COR-L47 (cell line): Measurements from ENCODE around the gene PLEKHM2.
"Not testable (repeated sequence)": the region's sequence is repeated elsewhere in the genome, so short reads cannot be mapped to it uniquely, and the experiment has no call there.

Source experiments
- DNase-seq: peaks from one replicate; lab custom pipeline; 2025; lab: John Stamatoyannopoulos, UW

Gene PLEKHM2

DNA sequence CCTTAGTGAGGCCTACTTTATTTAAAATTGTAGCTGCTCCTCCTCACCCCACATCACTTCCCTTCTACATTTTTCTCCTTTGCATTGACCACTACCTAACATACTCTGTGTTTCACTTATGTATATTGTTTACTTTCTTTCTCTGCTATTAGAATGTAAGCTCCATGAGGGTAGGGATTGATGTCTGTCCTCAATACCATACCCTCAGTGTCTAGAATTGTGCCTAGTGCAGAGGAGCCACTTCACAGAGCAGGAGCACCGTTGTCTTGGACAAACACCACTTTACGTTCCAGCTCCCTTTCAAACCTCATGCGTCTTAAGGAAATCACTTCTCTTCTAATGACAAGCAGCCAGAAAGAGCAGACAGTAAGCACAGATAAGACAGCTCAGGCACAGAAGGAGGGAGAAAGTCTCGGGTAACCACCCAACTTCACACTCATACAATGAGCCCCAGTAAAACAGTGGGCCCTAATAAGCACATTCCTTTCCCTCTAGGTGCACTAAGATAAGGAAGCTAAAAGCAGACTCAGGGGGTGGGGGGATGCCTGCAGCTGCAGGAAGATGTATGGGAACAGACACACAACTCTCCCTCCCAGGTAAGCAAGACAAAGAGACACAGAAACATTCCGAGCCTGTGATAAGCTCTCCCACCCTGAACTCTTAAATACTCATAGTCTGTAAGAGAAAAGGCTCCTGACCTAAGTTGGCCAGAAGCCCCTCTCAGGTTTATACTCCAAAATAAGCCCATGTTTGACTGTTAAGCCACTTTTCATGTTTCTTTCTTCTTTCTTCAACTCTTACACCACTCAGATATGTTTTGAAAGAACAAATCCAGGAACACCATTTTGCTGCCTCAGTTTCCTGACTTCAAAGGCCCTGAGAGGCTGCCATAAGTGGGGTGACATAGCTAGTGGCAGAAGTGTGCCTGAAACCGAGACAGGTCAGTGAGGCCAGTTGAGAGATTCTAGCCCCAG is 7.1 kb upstream of the PLEKHM2 start:
- DNase-seq = no peak

DNA sequence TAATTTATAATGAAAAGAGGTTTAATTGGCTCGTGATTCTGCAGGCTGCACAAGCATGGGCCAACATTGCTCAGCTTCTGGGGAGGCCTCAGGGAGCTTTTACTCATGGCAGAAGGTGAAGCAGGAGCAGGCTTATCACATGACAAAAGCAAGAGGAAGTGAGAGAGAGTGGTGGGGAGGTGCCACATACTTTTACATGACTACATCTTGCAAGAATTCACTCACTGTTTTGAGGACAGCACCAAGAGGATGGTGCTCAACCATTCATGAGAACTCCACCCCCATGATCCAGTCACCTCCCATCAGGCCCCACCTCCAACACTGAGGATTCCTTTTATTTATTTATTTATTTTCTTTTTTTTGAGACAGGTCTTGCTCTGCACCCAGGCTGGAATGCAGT is 5.5 kb upstream of the PLEKHM2 start:
- DNase-seq = no peak

DNA sequence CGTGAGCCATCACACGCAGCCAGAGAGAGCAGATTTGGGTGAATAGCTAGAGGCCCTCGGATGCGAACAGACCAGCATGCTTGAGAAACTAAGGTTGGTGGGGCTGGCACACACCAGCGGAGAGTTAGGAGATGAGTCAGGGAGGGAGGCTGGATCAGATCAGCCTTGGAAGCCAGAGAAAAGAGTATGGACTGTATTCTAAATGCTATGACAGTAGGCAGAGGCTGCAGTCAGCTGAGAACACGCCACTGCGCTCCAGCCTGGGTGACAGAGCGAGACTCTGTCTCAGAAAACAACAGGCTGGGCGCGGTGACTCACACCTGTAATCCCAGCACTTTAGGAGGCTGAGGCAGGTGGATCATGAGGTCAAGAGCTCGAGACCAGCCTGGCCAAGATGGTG is 4.0 kb upstream of the PLEKHM2 start:
- no peak for DNase-seq

DNA sequence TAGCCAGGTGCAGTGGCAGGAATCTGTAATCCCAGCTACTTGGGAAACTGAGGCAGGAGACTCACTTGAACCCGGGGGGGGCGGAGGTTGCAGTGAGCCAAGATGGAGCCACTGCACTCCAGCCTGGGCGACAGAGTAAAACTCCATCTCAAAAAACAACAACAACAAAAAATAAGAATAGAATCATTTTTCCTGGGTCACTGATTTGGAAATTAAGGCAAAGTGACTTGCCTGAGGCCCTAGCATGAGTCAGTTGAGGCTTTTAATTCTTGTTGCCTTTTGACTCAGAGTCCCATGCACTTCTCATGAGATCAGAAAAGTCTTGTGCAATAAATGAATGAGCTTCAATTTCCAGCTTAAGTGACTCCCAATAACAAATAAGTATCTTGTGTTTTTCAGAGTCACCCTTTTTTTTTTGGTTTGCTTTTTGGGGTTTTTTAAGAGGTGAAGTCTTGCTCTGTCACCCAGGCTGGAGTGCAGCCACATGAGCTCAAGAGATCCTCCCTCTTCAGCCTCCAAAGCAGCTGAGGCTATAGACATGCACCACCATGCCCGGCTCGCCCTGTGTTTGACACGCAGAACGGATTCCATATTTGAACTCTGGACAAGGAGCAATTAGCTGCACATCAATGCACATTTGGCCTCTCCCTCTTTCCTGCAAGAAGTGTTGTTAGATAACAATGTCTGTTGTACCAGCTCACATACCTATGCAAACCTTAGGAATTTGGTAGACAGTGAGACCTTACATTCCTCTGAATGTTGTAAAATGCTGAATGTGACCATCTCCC is 3.4 kb upstream of the PLEKHM2 start:
- no peak for DNase-seq

DNA sequence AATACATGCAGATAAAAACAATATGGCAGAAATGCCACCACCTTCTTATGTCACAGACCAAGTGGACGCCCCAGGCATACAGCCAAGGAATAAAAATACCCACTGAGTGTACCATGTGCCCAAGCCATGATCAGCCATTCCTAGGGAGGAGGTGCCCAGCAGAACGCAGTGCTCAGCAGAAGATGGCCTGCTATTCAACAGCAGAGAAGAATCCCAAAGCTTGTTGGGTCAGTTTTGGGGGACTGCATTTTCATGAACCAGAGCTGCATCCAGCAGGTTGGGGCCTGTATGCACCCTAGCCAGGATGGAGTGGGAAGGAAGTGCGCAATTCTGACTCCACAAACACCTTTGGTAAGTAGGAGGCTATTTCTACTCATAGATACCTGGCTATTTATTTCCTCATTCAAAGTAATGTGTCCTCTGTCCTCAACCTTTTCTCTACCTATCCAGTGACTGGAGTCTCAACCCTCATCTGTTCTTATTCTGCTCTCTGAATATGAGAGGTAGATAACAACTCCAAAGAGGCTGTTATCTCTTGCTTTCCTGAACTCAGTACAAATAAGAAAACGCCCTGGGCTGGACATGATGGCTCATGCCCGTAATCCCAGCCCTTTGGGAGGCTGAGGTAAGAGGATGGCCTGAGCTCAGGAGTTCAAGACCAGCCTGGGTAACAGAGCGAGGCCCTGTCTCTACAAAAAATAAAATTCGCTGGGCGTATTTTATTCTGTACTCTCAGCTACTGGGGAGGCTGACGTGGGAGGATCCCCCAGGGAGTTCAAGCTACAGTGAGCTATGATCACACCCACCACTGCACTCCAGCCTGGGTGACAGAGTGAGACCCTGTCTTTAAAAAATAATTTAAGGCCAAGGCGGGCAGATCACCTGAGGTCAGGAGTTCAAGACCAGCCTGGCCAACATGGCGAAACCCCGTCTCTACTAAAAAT is 2.5 kb upstream of the PLEKHM2 start:
- DNase-seq = no peak

DNA sequence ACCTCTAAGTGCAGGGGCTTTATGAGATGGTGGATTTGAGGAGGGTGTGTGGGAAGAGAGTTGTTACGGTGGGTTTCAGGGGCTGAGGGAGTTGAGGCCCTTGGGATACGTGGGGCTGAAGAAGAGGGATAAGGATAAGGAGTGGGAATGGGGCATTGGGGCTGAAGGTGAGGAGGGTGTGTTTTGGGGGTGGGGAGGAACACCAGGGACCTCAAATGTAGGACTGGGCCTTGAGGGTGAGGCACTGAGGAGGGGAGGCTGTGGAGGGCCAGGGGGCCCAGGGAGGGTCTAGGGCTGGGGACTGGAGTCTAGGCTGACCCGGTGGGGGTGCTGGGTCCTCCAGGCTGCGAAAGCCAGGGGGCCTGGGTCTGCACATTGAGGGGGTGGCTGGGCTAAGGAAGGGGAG is 1.2 kb upstream of the PLEKHM2 start:
- no peak for DNase-seq

DNA sequence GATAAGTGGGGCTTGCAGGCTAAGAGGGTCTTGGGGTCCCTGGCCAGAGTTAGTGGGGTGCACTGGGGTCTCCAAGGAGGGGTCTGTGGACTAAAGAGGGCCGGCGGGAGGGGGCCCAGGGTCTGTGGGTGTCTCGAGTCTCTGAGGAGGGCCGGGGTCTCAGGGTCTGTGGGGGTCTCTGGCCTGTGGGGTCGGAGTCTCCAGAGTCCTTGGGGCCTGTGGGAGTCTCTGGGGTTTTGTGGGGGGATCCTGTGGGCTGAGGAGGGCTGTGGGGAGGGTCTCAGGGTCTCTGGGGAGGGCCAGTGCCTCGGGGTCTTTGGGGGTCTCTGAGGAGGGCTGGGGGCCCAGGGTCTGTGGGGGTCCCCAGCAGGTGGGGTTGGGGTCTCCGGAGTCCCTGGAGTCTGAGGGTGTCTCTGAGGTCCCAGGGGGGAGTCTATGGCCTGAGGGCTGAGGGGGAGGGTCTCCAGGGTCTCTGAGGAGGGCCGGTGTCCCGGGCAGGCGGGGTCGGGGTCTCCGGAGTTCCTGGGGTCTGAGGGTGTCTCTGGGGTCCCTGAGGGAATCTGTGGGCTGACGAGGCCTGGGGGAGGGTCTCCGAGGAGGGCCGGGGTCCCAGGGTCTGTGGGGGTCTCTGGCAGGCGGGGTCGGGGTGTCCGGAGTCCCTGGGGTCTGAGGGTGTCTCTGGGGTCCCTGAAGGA is 628 bp upstream of the PLEKHM2 start:
- DNase-seq = no peak

DNA sequence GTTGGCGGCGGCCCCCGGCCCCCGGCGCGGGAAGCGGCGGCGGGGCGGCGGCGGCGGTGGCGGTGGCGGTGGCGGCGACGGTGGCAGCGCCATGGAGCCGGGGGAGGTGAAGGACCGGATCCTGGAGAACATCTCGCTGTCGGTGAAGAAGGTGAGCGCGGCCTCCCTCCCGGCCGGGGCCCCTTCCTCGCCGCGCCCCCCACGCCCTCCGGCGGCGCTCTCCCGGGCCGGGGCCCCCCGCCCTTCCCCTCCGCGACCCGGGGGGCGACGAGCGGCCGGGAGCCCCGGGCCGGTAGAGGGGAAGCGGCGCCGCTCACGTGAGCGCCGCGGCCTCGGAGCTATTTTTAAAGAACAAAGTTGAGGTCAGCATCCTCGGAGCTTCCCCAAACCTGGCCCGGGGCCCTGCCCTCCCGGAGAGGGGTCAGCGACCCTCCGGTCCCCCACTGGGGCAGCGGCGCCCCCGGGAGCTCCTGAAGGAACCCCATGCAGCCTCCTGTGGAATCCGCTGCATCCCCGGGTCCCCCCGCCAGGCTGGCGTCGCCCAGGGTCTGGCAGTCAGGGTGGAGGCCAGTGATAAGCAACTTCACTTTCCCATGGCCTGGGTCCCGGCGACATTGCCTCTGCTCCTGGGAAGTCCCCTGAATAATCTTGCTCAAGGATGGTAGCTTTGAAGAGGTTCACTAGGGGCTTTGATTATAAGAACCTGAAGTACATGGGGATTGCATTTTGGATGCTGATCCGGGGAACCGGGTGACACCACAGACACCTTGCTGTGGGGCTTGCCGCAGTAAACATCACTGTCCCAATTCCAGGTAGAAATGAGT is 560 bp downstream of the PLEKHM2 start:
- no peak for DNase-seq

DNA sequence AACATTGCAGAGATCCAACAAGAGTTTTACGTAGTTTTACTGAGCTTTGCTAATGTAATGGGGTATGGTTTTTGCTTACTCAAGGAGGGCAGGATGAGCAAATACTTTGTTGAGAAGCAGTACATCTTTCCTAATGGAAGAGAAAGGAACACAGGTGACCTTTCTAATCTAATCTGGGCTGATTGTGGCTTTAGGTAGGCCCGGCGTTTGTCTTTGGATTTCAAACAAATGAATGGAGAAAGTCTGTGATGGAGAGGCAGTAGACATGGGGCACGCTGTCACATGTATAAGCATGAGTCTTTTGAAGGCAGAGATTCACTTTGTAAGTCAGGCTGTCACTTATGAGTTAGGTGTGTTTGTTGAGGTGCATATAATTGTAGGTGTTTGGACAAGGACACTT is 1.7 kb downstream of the PLEKHM2 start:
- no peak for DNase-seq

DNA sequence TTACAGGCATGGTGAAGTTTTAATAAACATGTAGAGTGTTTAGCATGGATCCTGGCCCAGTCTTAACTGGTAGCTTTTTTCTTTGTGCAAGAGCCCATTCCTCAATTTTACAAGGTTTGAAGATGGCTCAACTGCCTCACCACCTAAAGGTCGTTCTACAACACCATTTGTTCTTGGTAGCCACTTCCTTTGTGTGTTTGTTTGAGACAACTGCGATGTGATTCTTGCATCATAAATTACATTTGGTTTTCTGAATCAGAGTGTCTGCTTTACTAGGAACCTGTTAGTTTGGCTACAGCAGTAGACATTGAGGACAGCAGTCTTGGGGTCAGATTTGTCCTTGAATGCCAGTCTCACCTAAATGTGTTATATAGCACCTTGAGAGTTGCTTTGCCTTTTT is 3.3 kb downstream of the PLEKHM2 start:
- no peak for DNase-seq

DNA sequence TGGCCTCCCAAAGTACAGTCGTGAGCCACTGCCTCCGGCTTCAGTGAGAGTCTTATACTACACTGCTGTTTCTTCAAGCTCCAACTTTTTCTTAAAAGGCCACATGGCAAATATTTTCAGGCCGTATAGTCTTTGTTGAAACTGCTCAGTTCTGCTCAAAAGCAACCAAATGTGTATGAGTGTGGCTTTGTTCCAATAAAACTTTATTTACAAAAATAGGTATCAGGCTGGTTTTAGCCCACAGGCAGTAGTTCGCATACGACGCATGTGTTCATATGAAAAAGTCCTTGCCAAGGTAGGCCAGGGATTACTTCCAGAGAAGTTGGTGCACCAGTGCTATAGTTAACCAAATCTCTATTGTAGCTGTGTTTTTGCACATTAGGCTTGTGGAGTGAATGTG is 6.2 kb downstream of the PLEKHM2 start:
- DNase-seq = no peak

DNA sequence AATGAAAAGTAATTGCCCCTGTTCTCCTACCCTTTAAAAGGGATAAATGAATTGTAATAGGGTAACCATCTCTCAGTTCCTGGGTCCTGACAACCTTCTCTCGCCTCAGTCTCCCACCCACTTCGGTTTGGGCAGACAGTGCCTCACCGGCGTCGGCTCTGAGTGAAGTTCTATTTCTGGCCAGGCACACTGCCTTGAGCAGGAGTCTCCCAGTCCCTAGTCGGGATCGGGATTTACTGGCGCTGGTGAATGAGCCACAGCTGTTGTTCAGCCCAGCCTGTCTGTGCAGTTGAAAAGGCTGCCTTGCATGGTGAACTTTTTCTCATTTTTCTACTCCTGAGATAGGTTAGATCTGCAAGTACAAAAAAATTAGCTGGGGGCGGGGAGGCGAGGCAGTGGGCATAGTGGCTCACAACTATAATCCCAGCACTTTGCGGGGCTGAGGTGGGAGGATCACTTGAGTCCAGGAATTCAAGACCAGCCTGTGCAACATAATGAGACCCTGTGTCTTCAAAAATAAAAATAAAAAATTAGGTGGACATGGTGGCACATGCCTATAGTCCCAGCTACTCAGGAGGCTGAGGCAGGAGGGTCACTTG is 7.4 kb downstream of the PLEKHM2 start:
- DNase-seq = no peak

DNA sequence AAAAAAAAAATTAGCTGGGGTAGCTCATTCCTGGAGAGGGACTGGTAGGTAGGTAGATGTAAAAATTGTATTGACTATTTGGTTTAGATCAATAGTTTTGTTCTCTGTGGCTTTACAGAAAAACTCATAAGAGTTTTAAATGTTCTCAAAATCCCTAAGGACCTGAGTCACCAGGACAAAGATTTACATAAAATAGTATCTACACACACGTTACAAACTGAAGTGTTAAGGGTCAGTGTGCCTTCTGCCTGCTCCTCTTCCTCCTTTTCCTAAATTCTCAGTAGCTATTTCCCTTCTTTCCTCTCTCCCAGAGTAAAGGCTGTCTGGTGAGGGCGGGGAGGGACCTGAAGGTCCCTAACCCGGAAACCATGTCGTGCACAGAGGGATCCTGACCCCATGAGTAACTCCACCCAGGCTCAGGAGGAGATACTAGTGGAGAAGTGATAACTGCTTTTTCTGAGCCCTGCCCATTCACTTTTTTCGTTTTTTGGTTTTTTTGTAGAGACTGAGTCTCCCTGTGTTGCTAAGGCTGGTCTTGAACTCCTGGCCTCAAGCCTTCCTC is 8.1 kb downstream of the PLEKHM2 start:
- no peak for DNase-seq

DNA sequence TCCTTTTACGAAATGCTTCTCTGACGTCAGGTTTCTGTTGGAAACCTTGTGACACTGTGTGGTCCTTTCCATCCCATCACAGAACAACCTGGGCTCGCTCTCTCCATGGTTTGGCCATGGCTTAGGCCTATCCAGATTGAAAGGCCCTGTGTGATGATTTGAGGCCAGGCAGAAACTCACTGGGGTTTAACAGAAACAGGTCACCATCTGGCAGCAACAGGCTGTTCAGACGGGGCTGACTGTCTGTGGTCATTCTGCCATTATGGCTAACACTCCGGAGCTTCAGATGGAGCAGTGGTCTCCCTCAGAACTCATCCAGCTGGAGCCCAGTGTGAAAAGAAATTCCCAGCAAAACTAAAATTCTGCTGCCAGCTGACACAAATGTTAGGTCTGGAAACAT is 9.3 kb downstream of the PLEKHM2 start:
- DNase-seq = no peak

DNA sequence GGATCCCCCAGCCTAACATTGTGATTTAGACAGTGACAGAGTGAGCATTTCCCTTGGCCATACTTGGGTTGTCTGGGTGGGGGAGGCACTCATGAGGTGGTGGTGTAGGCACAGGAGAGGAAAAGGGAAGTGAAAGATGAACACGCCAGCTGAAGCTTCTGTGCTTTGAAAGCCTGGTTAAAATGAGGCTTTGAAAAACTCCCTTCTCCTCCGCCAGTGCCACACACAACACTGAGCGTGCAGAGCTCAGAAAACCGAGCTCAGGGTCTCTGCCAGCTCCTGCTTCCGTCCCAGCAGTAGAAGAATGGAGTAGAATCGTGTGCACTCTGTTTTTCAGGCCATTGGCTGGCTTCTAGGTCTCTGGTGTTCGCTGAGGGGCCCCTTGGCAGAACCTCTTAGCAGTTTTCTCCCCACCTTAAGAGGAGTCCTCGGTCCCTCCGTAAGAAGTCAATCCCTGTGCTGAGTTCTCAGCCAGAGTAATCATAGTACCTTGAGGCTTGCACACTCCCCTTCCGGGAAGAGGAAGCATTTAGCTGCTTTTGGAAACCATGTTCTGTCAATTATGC is 12.9 kb downstream of the PLEKHM2 start:
- no peak for DNase-seq

DNA sequence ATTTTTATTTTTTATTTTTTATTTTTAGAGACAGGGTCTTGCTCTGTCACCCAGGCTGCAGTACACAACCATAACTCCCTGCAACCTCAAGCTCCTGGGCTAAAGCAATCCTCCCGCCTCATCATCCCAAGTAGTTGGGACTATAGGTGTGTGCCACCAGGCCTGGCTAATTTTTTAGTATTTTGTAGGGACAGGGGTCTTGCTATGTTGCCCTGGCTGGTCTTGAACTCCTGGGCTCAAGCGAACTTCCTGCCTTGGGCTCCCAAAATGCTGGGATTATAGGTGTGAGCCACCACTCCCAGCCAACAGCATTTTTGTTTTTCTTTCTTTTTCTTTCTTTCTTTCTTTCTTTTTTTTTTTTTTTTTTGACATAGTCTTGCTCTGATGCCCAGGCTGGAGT is 14.1 kb downstream of the PLEKHM2 start:
- DNase-seq = no peak

DNA sequence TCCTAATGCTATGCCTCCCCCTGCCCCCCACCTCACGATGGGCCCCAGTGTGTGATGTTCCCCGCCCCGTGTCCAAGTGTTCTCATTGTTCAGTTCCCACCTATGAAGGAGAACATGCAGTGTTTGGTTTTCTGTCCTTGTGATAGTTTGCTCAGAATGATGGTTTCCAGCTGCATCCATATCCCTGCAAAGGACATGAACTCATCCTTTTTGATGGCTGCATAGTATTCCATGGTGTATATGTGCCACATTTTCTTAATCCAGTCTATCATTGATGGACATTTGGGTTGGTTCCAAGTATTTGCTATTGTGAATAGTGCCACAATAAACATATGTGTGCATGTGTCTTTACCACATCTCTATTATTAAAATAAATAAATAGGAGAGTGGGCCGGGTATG is 15.2 kb downstream of the PLEKHM2 start:
- DNase-seq = not testable (repeated sequence)

DNA sequence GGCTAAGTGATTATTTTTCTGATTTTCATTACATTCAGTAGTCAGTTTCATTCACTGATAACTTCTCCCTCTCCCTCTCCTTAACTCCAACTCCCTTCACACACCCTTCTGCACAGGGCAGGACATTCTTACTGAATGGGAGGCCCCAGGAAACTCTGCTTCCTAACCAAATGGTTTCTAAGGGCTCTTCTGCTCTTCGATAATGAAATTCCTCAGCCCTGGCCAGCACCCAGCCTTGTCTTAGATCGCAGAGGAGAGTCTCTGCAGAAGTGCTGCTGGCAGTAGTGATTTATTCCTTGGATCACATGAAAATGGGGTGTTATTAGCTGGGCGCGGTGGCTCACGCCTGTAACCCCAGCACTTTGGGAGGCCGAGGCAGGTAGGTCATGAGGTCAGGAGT is 16.4 kb downstream of the PLEKHM2 start:
- DNase-seq = no peak

DNA sequence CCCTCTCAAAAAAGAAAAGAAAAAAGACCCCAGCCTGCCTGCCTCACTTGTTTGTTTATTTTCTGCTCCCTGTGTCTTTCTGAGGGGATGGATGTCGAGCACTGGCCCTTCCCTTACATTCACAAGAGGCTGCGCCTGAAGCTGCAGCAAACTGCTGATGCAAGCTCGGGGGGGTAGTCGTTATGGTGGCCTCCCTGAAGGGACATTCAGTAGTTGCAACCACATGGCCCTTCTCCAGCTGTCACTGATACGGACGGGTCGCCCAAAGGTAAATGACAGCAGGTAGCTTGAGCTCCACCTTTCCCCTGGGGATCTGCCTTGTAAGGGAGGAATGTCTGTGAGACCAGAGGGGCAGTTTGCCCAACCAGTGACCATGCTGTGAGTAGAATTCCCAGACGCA is 17.7 kb downstream of the PLEKHM2 start:
- no peak for DNase-seq
